ENCODE measurements around the gene RHNO1. TPM values are rescaled to one million over a fixed set of nuclear protein-coding genes. Genes with fewer than 3 reads are reported as not detected.

Gene RHNO1
- total RNA-seq, 1 experiment from 2014 or later: 49.5 TPM

GRCh38 chr12:2857576-2857975 is 19.4 kb upstream of the RHNO1 start (continued):
- no peak for TF ChIP-seq NR3C1 (CRISPR knock-in tag; conservative IDR thresholded peaks at IDR 0.05; ENCODE audit: low read depth)
- no peak for TF ChIP-seq PREB (CRISPR knock-in tag; IDR thresholded peaks at IDR 0.05; ENCODE audit: borderline replicate concordance)

GRCh38 chr12:2858334-2858733 is 18.7 kb upstream of the RHNO1 start:
- ATAC-seq (no peak), DNase-seq (ENCODE audit: low spot score) (no peak)
- Mint-ChIP-seq H3K27me3 (ENCODE audit: low read depth) (no peaks in the 10 kb centered on the region; the same call in 1 of the 2 replicates), H3K4me3 (no peak overlapping the region), H3K27ac (no peak overlapping the region), H3K4me1 (peaks cover 3% of the 10 kb centered on the region; the same call in 1 of the 2 replicates), H3K36me3 (peaks cover 41% of the 10 kb centered on the region), H3K9me3 (no peaks in the 10 kb centered on the region)
- TF ChIP-seq ZNF317 (CRISPR knock-in tag; IDR thresholded peaks at IDR 0.05; ENCODE audit: borderline replicate concordance, low read depth): no peak
- no peak for TF ChIP-seq ZNF281 (CRISPR knock-in tag; IDR thresholded peaks at IDR 0.05)
- TF ChIP-seq CTCF (IDR thresholded peaks at IDR 0.05): no peak
- TF ChIP-seq ETV6 (CRISPR knock-in tag; IDR thresholded peaks at IDR 0.05): no peak
- TF ChIP-seq STAT6 (CRISPR knock-in tag; conservative IDR thresholded peaks at IDR 0.05; ENCODE audit: low read depth): no peak
- TF ChIP-seq ATF1 (CRISPR knock-in tag; IDR thresholded peaks at IDR 0.05): no peak
- TF ChIP-seq ATF3 (CRISPR knock-in tag; conservative IDR thresholded peaks at IDR 0.05): no peak
- no peak for TF ChIP-seq SP1 (CRISPR knock-in tag; conservative IDR thresholded peaks at IDR 0.05)
- TF ChIP-seq ZNF138 (CRISPR knock-in tag; conservative IDR thresholded peaks at IDR 0.05): no peak
- no peak for TF ChIP-seq ZNF671 (CRISPR knock-in tag; IDR thresholded peaks at IDR 0.05)
- no peak for TF ChIP-seq CDX4 (CRISPR knock-in tag; IDR thresholded peaks at IDR 0.05; ENCODE audit: borderline replicate concordance)
- no peak for TF ChIP-seq SMAD4 (CRISPR knock-in tag; IDR thresholded peaks at IDR 0.05)
- no peak for TF ChIP-seq MLX (CRISPR knock-in tag; IDR thresholded peaks at IDR 0.05)
- CTCF ChIA-PET: interaction anchor here (0.8 to 4.2 kb wide), 4 partner anchors 13 to 183 kb away, joined by 5 to 24 read pairs (median 8); no protein-coding TSS in a partner anchor
- POLR2A ChIA-PET: interaction anchor here (0.7 to 1.1 kb wide), 2 partner anchors 19 to 33 kb away, joined by 3 to 4 read pairs; partner anchors contain the start of genes FOXM1 and RHNO1

Measured in WTC11 (cell line).